Stomach (tissue), 9 donors: ENCODE results near the gene ZNF513. TPM values are rescaled to one million over a fixed set of nuclear protein-coding genes. Genes with fewer than 3 reads are reported as not detected.
"Not testable (repeated sequence)": the region's sequence is repeated elsewhere in the genome, so short reads cannot be mapped to it uniquely, and the experiment has no call there.

ENCODE experiments used
- DNase-seq, 2 donors: peaks; one replicate each; pipeline versions ENCODE4 v3.0.0 to v3.0.0-alpha.2; 2013 to 2019
- H3K27ac ChIP-seq, 5 donors: fragments of 200-600 bp in 4 of 5; sonication (generic) in 4 of 5; one replicate each; pipeline ENCODE4 v1.5.1; 2013 to 2019; ENCODE audit warnings: mild to moderate bottlenecking in 1 of 5, moderate library complexity in 1 of 5
- H3K27me3 ChIP-seq, 3 donors: fragments of 200-600 bp; sonication (generic); one replicate each; pipeline ENCODE4 v1.5.1; 2017 to 2019; ENCODE audit warnings: mixed run types in 1 of 3
- H3K36me3 ChIP-seq, 4 donors: fragments of 200-600 bp; sonication (generic); 1 replicate in 3 of 4; 2 replicates in 1 of 4; pipeline ENCODE4 v1.5.1; 2016 to 2019
- H3K4me1 ChIP-seq, 4 donors: fragments of 200-600 bp; sonication (generic); one replicate each; pipeline ENCODE4 v1.5.1; 2016 to 2019
- H3K4me3 ChIP-seq, 4 donors: fragments of 200-600 bp; sonication (generic) in 3 of 4; one replicate each; pipeline ENCODE4 v1.5.1; 2016 to 2019; ENCODE audit warnings: mild to moderate bottlenecking in 1 of 4
- H3K9me3 ChIP-seq, 4 donors: fragments of 200-600 bp; sonication (generic); one replicate each; pipeline ENCODE4 v1.5.1; 2016 to 2019
- EP300 ChIP-seq: sonication (generic); formaldehyde crosslinking; IDR thresholded peaks from one replicate; pipeline ENCODE4 v1.6.1; 2017; ENCODE audit warnings: antibody characterized with exemption
- POLR2A ChIP-seq, 4 donors: fragments of 450-650 bp; IDR thresholded peaks; one replicate each; pipeline ENCODE4 v1.6.1; 2016; ENCODE audit warnings: antibody characterized with exemption in 4 of 4, control low read depth in 2 of 4, mild to moderate bottlenecking in 1 of 4, moderate library complexity in 1 of 4
- POLR2AphosphoS5 ChIP-seq, 3 donors: sonication (generic); formaldehyde crosslinking; IDR thresholded peaks; one replicate each; pipeline ENCODE4 v1.6.1; 2016; ENCODE audit warnings: antibody characterized with exemption in 3 of 3
- WGBS, 5 donors: extraction: QIAGEN DNeasy Blood & Tissue Kit in 3 of 5; methylation state at CpG; one replicate each; pipeline versions ENCODE4 v1.1.5 to v1.1.7; 2013 to 2018; 5-methylcytosine and 5-hydroxymethylcytosine counted together
- intact Hi-C: fragments of 100-400 bp; cut with DNase I; formaldehyde crosslinking; loops from one replicate; pipeline ENCODE4 v1.15.1; 2023; ENCODE audit warnings: low total_unique reads
- polyA plus RNA-seq, 3 donors: library from polyadenylated mRNA; stranded (reverse); fragments of 200-250 nt; gene quantifications; one replicate each; pipeline ENCODE4 v1.2.3, GENCODE V29; 2013
- total RNA-seq, 5 donors: library from RNA; depleted of rRNA; stranded (reverse); fragments of >200 nt; gene quantifications; one replicate each; pipeline versions ENCODE4 v1.1.0 to v1.2.3, GENCODE V29; 2014 to 2016
- TF ChIP-seq, protein P1 (sequence below), 7 experiments: fragments of 450-650 bp in 4 of 7; fragments of 200-600 bp in 3 of 7; sonication (generic) in 3 of 7; IDR thresholded peaks; one replicate each; pipeline ENCODE4 v1.5.1; 2016 to 2019; ENCODE audit warnings: antibody characterized with exemption in 7 of 7, control low read depth in 2 of 7, mild to moderate bottlenecking in 1 of 7
- donor health status: healthy with polysubstance abuse.
- donor health status: Bipolar disorder and iron deficiency.
- donor health status: healthy.

Gene ZNF513
- total and polyA plus RNA-seq, 8 donors, result 10.3 to 58.9 (median 17.3) TPM

DNA sequence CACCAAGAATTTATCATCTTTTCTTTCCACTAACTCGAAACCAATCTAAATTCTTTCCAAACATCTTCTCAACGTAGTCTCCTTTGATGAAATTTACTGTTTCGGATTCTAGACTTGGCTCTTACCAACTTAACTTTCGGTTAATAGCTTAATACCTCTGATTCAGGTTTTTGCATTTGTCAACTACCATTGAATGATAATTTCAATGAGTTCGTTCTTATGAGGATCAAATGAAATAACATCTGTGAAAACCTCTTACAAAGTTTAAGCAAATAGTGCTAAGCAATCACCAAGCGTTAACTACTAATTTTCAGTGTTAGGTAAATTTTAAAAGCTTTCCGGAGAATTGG is 47.3 kb upstream of the ZNF513 start:
- Histone ChIP-seq H3K27ac (peak overlapping the region; percentile 98 to 100 (median 100)), H3K27me3 (no peaks in the 10 kb centered on the region), H3K9me3 (no peaks in the 10 kb centered on the region), H3K4me1 (peaks cover 27 to 48% (median 37%) of the 10 kb centered on the region in 4 donors), H3K36me3 (peaks cover 0 to 5% (median 2%) of the 10 kb centered on the region in 4 donors), H3K4me3 (peak overlapping the region; percentile 78 to 100 (median 94))
- intact Hi-C loops, result no loop called here
- DNase-seq, result peak in 1 of 2 donors; percentile 18
- 11 to 19% (median 12%) methylated on average over 7 of the region's 7 CpGs for WGBS, 5 donors
- TF ChIP-seq, protein P1, sequence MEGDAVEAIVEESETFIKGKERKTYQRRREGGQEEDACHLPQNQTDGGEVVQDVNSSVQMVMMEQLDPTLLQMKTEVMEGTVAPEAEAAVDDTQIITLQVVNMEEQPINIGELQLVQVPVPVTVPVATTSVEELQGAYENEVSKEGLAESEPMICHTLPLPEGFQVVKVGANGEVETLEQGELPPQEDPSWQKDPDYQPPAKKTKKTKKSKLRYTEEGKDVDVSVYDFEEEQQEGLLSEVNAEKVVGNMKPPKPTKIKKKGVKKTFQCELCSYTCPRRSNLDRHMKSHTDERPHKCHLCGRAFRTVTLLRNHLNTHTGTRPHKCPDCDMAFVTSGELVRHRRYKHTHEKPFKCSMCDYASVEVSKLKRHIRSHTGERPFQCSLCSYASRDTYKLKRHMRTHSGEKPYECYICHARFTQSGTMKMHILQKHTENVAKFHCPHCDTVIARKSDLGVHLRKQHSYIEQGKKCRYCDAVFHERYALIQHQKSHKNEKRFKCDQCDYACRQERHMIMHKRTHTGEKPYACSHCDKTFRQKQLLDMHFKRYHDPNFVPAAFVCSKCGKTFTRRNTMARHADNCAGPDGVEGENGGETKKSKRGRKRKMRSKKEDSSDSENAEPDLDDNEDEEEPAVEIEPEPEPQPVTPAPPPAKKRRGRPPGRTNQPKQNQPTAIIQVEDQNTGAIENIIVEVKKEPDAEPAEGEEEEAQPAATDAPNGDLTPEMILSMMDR (IDR thresholded peaks at IDR 0.05), result no peak
- TF ChIP-seq POLR2A (IDR thresholded peaks at IDR 0.05), result no peak
- no peak for TF ChIP-seq POLR2AphosphoS5 (IDR thresholded peaks at IDR 0.05)
- TF ChIP-seq EP300, result no peak

- DNase-seq, H3K36me3 ChIP-seq, H3K27ac ChIP-seq, H3K9me3 ChIP-seq, H3K4me3 ChIP-seq, intact Hi-C loops, H3K27me3 ChIP-seq: not testable (repeated sequence)
- peaks cover 7 to 20% (median 14%) of the 10 kb centered on the region in 4 donors for H3K4me1 ChIP-seq
- 54 to 70% (median 69%) methylated on average over 10 of the region's 10 CpGs for WGBS, 5 donors
Measured at GRCh38 chr2:27425039-27425438, 44.5 kb upstream of the ZNF513 start.

- H3K27ac ChIP-seq, result no peak overlapping the region
- H3K27me3 ChIP-seq, result no peaks in the 10 kb centered on the region
- peaks cover 0 to 12% (median 6%) of the 10 kb centered on the region in 4 donors for H3K4me1 ChIP-seq
- no peak for DNase-seq
- no peak for TF ChIP-seq POLR2A (IDR thresholded peaks at IDR 0.05)
- TF ChIP-seq, protein P1 (IDR thresholded peaks at IDR 0.05), result no peak
- no peak for TF ChIP-seq POLR2AphosphoS5 (IDR thresholded peaks at IDR 0.05)
- no peaks in the 10 kb centered on the region for H3K36me3 ChIP-seq
- intact Hi-C loops, result no loop called here
- no peaks in the 10 kb centered on the region for H3K9me3 ChIP-seq
- no peak overlapping the region for H3K4me3 ChIP-seq
- 93 to 98% (median 95%) methylated on average over 3 of the region's 3 CpGs for WGBS, 5 donors
Measured at GRCh38 chr2:27422958-27423357, 42.4 kb upstream of the ZNF513 start.

DNA sequence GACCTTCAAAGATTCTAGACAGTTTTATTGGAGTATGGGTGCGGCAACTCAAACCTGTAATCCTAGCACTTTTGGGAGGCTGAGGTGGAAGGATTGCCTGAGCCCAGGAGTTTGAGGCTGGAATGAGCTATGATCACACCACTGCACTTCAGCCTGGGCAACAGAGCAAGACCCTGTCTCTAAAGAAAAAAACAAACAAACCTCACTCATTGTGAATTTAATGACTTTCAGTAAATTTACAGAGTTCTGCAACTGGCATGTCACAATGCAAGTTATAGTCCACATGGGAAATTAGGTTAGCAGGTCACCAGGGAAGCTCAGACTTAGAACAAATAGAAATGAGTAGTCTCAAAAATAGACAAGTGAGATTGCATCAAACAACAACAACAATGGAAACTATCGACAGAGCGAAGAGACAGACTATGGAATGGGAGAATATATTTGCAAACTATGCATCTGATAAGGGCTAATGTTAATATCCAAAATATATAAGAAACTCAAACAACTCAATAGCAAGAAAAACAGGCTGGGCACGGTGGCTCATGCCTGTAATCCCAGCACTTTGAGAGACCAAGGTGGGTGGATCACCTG is 41.2 kb upstream of the ZNF513 start:
- no peak overlapping the region for H3K4me3 ChIP-seq
- no peak for DNase-seq
- WGBS, 5 donors, result 69 to 83% (median 73%) methylated on average over 4 of the region's 4 CpGs
- intact Hi-C loops, result no loop called here
- H3K9me3 ChIP-seq, result no peaks in the 10 kb centered on the region
- peaks cover 0 to 3% (median 0%) of the 10 kb centered on the region in 4 donors for H3K4me1 ChIP-seq
- no peaks in the 10 kb centered on the region for H3K27me3 ChIP-seq
- H3K36me3 ChIP-seq, result no peaks in the 10 kb centered on the region
- TF ChIP-seq POLR2A (IDR thresholded peaks at IDR 0.05), result no peak
- no peak for TF ChIP-seq POLR2AphosphoS5 (IDR thresholded peaks at IDR 0.05)
- TF ChIP-seq, protein P1 (IDR thresholded peaks at IDR 0.05), result no peak
- TF ChIP-seq EP300, result no peak
- H3K27ac ChIP-seq, result no peak overlapping the region

- no peaks in the 10 kb centered on the region for H3K9me3 ChIP-seq
- no peaks in the 10 kb centered on the region for H3K4me1 ChIP-seq
- no peaks in the 10 kb centered on the region for H3K36me3 ChIP-seq
- intact Hi-C loops, result no loop called here
- DNase-seq, result no peak
- no peak overlapping the region for H3K4me3 ChIP-seq
- no peak overlapping the region for H3K27ac ChIP-seq
- no peaks in the 10 kb centered on the region for H3K27me3 ChIP-seq
- TF ChIP-seq, protein P1 (IDR thresholded peaks at IDR 0.05), result no peak
- TF ChIP-seq EP300 (no peak), POLR2AphosphoS5 (IDR thresholded peaks at IDR 0.05) (no peak), POLR2A (IDR thresholded peaks at IDR 0.05) (no peak)
Measured at GRCh38 chr2:27420996-27421395, 40.5 kb upstream of the ZNF513 start.
